ENCODE data around the gene PHF20. TPM values are rescaled to one million over a fixed set of nuclear protein-coding genes. Genes with fewer than 3 reads are reported as not detected.

Gene PHF20
- total and polyA plus RNA-seq, 2 experiments from 2014 or later = 23.3 to 35.4 TPM

GRCh38 chr20:35730583-35731468 is 41.0 kb upstream of the PHF20 start:
- Histone ChIP-seq H3K27me3 (replicated peaks; ENCODE audit: insufficient read depth) (no peaks in the 10 kb centered on the region), H3K4me3 (peak overlapping the region; percentile 19), H3K4me2 (ENCODE audit: unreplicated experiment) (peak overlapping the region; percentile 52), H2AFZ (no peak overlapping the region), H3K79me2 (ENCODE audit: insufficient read depth) (peaks cover 100% of the 10 kb centered on the region), H3K36me3 (ENCODE audit: low read depth) (peaks cover 97% of the 10 kb centered on the region), H3K9ac (peak overlapping the region; percentile 47), H4K20me1 (ENCODE audit: insufficient read depth) (peaks cover 50% of the 10 kb centered on the region), H3F3A (ENCODE audit: insufficient read depth) (peaks cover 69% of the 10 kb centered on the region), H3K9me2 (ENCODE audit: insufficient read depth) (no peaks in the 10 kb centered on the region), H3K27ac (peak overlapping the region; percentile 19), H3K9me3 (ENCODE audit: low read depth) (no peaks in the 10 kb centered on the region), H3K4me1 (ENCODE audit: insufficient read depth) (peaks cover 42% of the 10 kb centered on the region)
- DNase-seq = no peak
- in situ Hi-C loops (cut with MboI) = no loop called here
- WGBS, 2 experiments (ENCODE audit: low coverage in 1 of 2, low lambda C conversion rate in 2 of 2, missing lambda C conversion rate in 2 of 2) = 22 to 26% methylated on average over 4 of the region's 4 CpGs
- TF ChIP-seq EZH2 (IDR thresholded peaks at IDR 0.05; ENCODE audit: insufficient read depth, poor library complexity, severe bottlenecking) (no peak), EZH2phosphoT487 (IDR thresholded peaks at IDR 0.05; ENCODE audit: insufficient read depth, low read depth) (no peak)

- H3K4me2 ChIP-seq (ENCODE audit: unreplicated experiment) = peak overlapping the region; percentile 52
- in situ Hi-C loops (cut with MboI) = no loop called here
- peaks cover 100% of the 10 kb centered on the region for H3K79me2 ChIP-seq (ENCODE audit: insufficient read depth)
- H2AFZ ChIP-seq = no peak overlapping the region
- no peak for DNase-seq
- 39 to 41% methylated on average over 2 of the region's 2 CpGs for WGBS, 2 experiments (ENCODE audit: low coverage in 1 of 2, low lambda C conversion rate in 2 of 2, missing lambda C conversion rate in 2 of 2)
- no peaks in the 10 kb centered on the region for H3K9me2 ChIP-seq (ENCODE audit: insufficient read depth)
- H3K27ac ChIP-seq = peak overlapping the region; percentile 19; the same call in 1 of the 2 replicates
- no peaks in the 10 kb centered on the region for H3K27me3 ChIP-seq (replicated peaks; ENCODE audit: insufficient read depth)
- no peak for TF ChIP-seq EZH2phosphoT487 (IDR thresholded peaks at IDR 0.05; ENCODE audit: insufficient read depth, low read depth)
- peak overlapping the region; percentile 47 for H3K9ac ChIP-seq
- H3K4me3 ChIP-seq = peak overlapping the region; percentile 15; the same call in 1 of the 2 replicates
- peaks cover 97% of the 10 kb centered on the region for H3K36me3 ChIP-seq (ENCODE audit: low read depth)
- H3K4me1 ChIP-seq (ENCODE audit: insufficient read depth) = peaks cover 48% of the 10 kb centered on the region
- H4K20me1 ChIP-seq (ENCODE audit: insufficient read depth) = peaks cover 54% of the 10 kb centered on the region
- no peaks in the 10 kb centered on the region for H3K9me3 ChIP-seq (ENCODE audit: low read depth)
- peaks cover 69% of the 10 kb centered on the region for H3F3A ChIP-seq (ENCODE audit: insufficient read depth)
Observed at GRCh38 chr20:35731469-35731788, 40.4 kb upstream of the PHF20 start.

- in situ Hi-C loops (cut with MboI) = no loop called here
Observed at GRCh38 chr20:35731862-35732643, 39.8 kb upstream of the PHF20 start.

GRCh38 chr20:35732644-35732982 is 39.2 kb upstream of the PHF20 start:
- no peak overlapping the region for H3K4me2 ChIP-seq (ENCODE audit: unreplicated experiment)
- no peak overlapping the region for H2AFZ ChIP-seq
- in situ Hi-C loops (cut with MboI) = no loop called here
- H3K9ac ChIP-seq = no peak overlapping the region
- peaks cover 100% of the 10 kb centered on the region for H3K79me2 ChIP-seq (ENCODE audit: insufficient read depth)
- H3K27ac ChIP-seq = 0 out of 2 replicates have a peak overlapping the region, but pooled peaks have one; percentile 1
- H3K36me3 ChIP-seq (ENCODE audit: low read depth) = peaks cover 96% of the 10 kb centered on the region
- DNase-seq = no peak
- TF ChIP-seq EZH2 (IDR thresholded peaks at IDR 0.05; ENCODE audit: insufficient read depth, poor library complexity, severe bottlenecking) = no peak
- no peak for TF ChIP-seq EZH2phosphoT487 (IDR thresholded peaks at IDR 0.05; ENCODE audit: insufficient read depth, low read depth)
- H4K20me1 ChIP-seq (ENCODE audit: insufficient read depth) = peaks cover 56% of the 10 kb centered on the region
- peaks cover 65% of the 10 kb centered on the region for H3F3A ChIP-seq (ENCODE audit: insufficient read depth)
- peaks cover 51% of the 10 kb centered on the region for H3K4me1 ChIP-seq (ENCODE audit: insufficient read depth)
- no peaks in the 10 kb centered on the region for H3K9me3 ChIP-seq (ENCODE audit: low read depth)
- 10 to 16% methylated on average over 1 of the region's 1 CpG for WGBS, 2 experiments (ENCODE audit: low coverage in 1 of 2, low lambda C conversion rate in 2 of 2, missing lambda C conversion rate in 2 of 2)
- no peaks in the 10 kb centered on the region for H3K9me2 ChIP-seq (ENCODE audit: insufficient read depth)
- H3K4me3 ChIP-seq = no peak overlapping the region
- no peaks in the 10 kb centered on the region for H3K27me3 ChIP-seq (replicated peaks; ENCODE audit: insufficient read depth)

More at GRCh38 chr20:35731862-35732643, 39.8 kb upstream of the PHF20 start:
- Histone ChIP-seq H3K9me2 (ENCODE audit: insufficient read depth) (no peaks in the 10 kb centered on the region), H3K9me3 (ENCODE audit: low read depth) (no peaks in the 10 kb centered on the region), H3K36me3 (ENCODE audit: low read depth) (peaks cover 97% of the 10 kb centered on the region), H3K27ac (0 out of 2 replicates have a peak overlapping the region, but pooled peaks have one; percentile 1), H3K4me3 (0 out of 2 replicates have a peak overlapping the region, but pooled peaks have one; percentile 15), H3K4me1 (ENCODE audit: insufficient read depth) (peaks cover 51% of the 10 kb centered on the region), H4K20me1 (ENCODE audit: insufficient read depth) (peaks cover 56% of the 10 kb centered on the region), H3K4me2 (ENCODE audit: unreplicated experiment) (no peak overlapping the region), H2AFZ (no peak overlapping the region), H3F3A (ENCODE audit: insufficient read depth) (peaks cover 65% of the 10 kb centered on the region), H3K27me3 (replicated peaks; ENCODE audit: insufficient read depth) (no peaks in the 10 kb centered on the region), H3K9ac (peak overlapping the region; percentile 47; the same call in 1 of the 2 replicates), H3K79me2 (ENCODE audit: insufficient read depth) (peaks cover 100% of the 10 kb centered on the region)
- no peak for TF ChIP-seq EZH2phosphoT487 (IDR thresholded peaks at IDR 0.05; ENCODE audit: insufficient read depth, low read depth)
- no peak for TF ChIP-seq EZH2 (IDR thresholded peaks at IDR 0.05; ENCODE audit: insufficient read depth, poor library complexity, severe bottlenecking)
- no peak for DNase-seq
- WGBS, 2 experiments (ENCODE audit: low coverage in 1 of 2, low lambda C conversion rate in 2 of 2, missing lambda C conversion rate in 2 of 2) = 88 to 89% methylated on average over 24 of the region's 24 CpGs
